Measurements from ENCODE around the gene GALNTL6. TPM values are rescaled to one million over a fixed set of nuclear protein-coding genes. Genes with fewer than 3 reads are reported as not detected.

Gene GALNTL6
- total and polyA plus RNA-seq, 2 experiments from 2014 or later: 0.38 to 0.40 TPM

GRCh38 chr4:171785388-171785787 lies 27.8 kb upstream of the GALNTL6 start:
- Histone ChIP-seq H3K27ac (ENCODE audit: low read depth) (no peak overlapping the region), H2AFZ (no peak overlapping the region), H3K4me3 (no peak overlapping the region), H3K27me3 (ENCODE audit: insufficient read depth) (no peaks in the 10 kb centered on the region), H4K20me1 (replicated peaks; ENCODE audit: insufficient read depth) (no peaks in the 10 kb centered on the region), H3K9me2 (ENCODE audit: insufficient read depth) (no peaks in the 10 kb centered on the region), H3K4me1 (ENCODE audit: insufficient read depth) (no peaks in the 10 kb centered on the region), H3K79me2 (replicated peaks; ENCODE audit: insufficient read depth) (no peaks in the 10 kb centered on the region), H3K36me3 (ENCODE audit: insufficient read depth) (no peaks in the 10 kb centered on the region; the same call in 1 of the 2 replicates), H3F3A (replicated peaks; ENCODE audit: low read depth) (no peaks in the 10 kb centered on the region), H3K4me2 (no peak overlapping the region)
- no peak for DNase-seq (ENCODE audit: low spot score)
- Mint-ChIP-seq H3K36me3 (ENCODE audit: low read depth) (peaks cover 22% of the 10 kb centered on the region), H3K27ac (no peak overlapping the region), H3K4me1 (no peaks in the 10 kb centered on the region), H3K27me3 (ENCODE audit: insufficient read depth, low read depth, poor library complexity) (peaks cover 4% of the 10 kb centered on the region), H3K4me3 (no peak overlapping the region), H3K9me3 (peaks cover 27% of the 10 kb centered on the region)
- no peak for TF ChIP-seq NANOG (IDR thresholded peaks at IDR 0.05; ENCODE audit: borderline replicate concordance)
- no peak for TF ChIP-seq ETS1 (IDR thresholded peaks at IDR 0.05)
- no peak for TF ChIP-seq EZH2phosphoT487 (IDR thresholded peaks at IDR 0.05; ENCODE audit: unreplicated experiment)
- TF ChIP-seq CTCF (conservative IDR thresholded peaks at IDR 0.05; ENCODE audit: low read depth in 2 of 2): no peak; a peak in 1 of 4 replicates
- no peak for TF ChIP-seq STAT1 (IDR thresholded peaks at IDR 0.05; ENCODE audit: unreplicated experiment)
- no peak for TF ChIP-seq POLR2AphosphoS5 (IDR thresholded peaks at IDR 0.05; ENCODE audit: low read depth)
- ATAC-seq: no peak

GRCh38 chr4:171793723-171794122 lies 19.5 kb upstream of the GALNTL6 start:
- Mint-ChIP-seq H3K9me3 (no peaks in the 10 kb centered on the region), H3K36me3 (ENCODE audit: low read depth) (no peaks in the 10 kb centered on the region), H3K27me3 (ENCODE audit: insufficient read depth, low read depth, poor library complexity) (no peaks in the 10 kb centered on the region), H3K4me1 (no peaks in the 10 kb centered on the region), H3K27ac (no peak overlapping the region), H3K4me3 (no peak overlapping the region)
- H4K20me1 ChIP-seq (replicated peaks; ENCODE audit: insufficient read depth): no peaks in the 10 kb centered on the region
- H2AFZ ChIP-seq: no peak overlapping the region
- no peaks in the 10 kb centered on the region for H3K4me1 ChIP-seq (ENCODE audit: insufficient read depth)
- peaks cover 5% of the 10 kb centered on the region; the same call in 1 of the 2 replicates for H3K9me2 ChIP-seq (ENCODE audit: insufficient read depth)
- no peak overlapping the region for H3K4me2 ChIP-seq
- ATAC-seq (no peak), DNase-seq (ENCODE audit: low spot score) (no peak)
- H3K36me3 ChIP-seq (ENCODE audit: insufficient read depth): no peaks in the 10 kb centered on the region
- no peak overlapping the region for H3K4me3 ChIP-seq
- no peaks in the 10 kb centered on the region for H3F3A ChIP-seq (replicated peaks; ENCODE audit: low read depth)
- no peaks in the 10 kb centered on the region for H3K27me3 ChIP-seq (ENCODE audit: insufficient read depth)
- no peaks in the 10 kb centered on the region for H3K79me2 ChIP-seq (replicated peaks; ENCODE audit: insufficient read depth)
- no peak overlapping the region for H3K27ac ChIP-seq (ENCODE audit: low read depth)
- TF ChIP-seq EZH2 (IDR thresholded peaks at IDR 0.05; ENCODE audit: low read depth, unreplicated experiment) (no peak), CTCF (conservative IDR thresholded peaks at IDR 0.05; ENCODE audit: low read depth in 2 of 2) (no peak), ETS1 (IDR thresholded peaks at IDR 0.05) (no peak), POLR2AphosphoS5 (IDR thresholded peaks at IDR 0.05; ENCODE audit: low read depth) (no peak), CREB1 (CRISPR knock-in tag; IDR thresholded peaks at IDR 0.05; ENCODE audit: low read depth) (no peak), STAT1 (IDR thresholded peaks at IDR 0.05; ENCODE audit: unreplicated experiment) (no peak), ZNF331 (CRISPR knock-in tag; IDR thresholded peaks at IDR 0.05; ENCODE audit: low read depth) (no peak), NANOG (IDR thresholded peaks at IDR 0.05; ENCODE audit: borderline replicate concordance) (no peak), JUNB (IDR thresholded peaks at IDR 0.05; ENCODE audit: unreplicated experiment) (no peak)
